ENCODE measurements around the gene MEGF10. TPM values are rescaled to one million over a fixed set of nuclear protein-coding genes. Genes with fewer than 3 reads are reported as not detected.

MEGF10 gene
- polyA plus RNA-seq, 3 donors, result not detected

GRCh38 chr5:127373858-127374491, 83.4 kb downstream of the MEGF10 start:
- Mint-ChIP-seq H3K27me3 (ENCODE audit: low read depth in 3 of 3) (peaks cover 0 to 2% (median 0%) of the 10 kb centered on the region in 3 donors), H3K27ac (no peak overlapping the region), H3K4me3 (no peak overlapping the region), H3K9me3 (no peaks in the 10 kb centered on the region), H3K36me3 (no peaks in the 10 kb centered on the region), H3K4me1 (peaks cover 3% of the 10 kb centered on the region)
- WGBS (ENCODE audit: insufficient coverage), result 0% methylated on average over 2 of the region's 6 CpGs
- H2AFZ ChIP-seq (ENCODE audit: insufficient read depth, low read depth, low read length, poor library complexity, severe bottlenecking), result no peak overlapping the region
- H3K36me3 ChIP-seq (replicated peaks in 1 of 2; ENCODE audit: control insufficient read depth in 1 of 2, insufficient read depth in 2 of 2, low read length in 2 of 2), result no peaks in the 10 kb centered on the region
- no peaks in the 10 kb centered on the region for H3K9me3 ChIP-seq (replicated peaks in 1 of 2; ENCODE audit: control insufficient read depth in 1 of 2, insufficient read depth in 1 of 2, low read length in 2 of 2)
- no peaks in the 10 kb centered on the region for H3K27me3 ChIP-seq (ENCODE audit: control insufficient read depth in 2 of 2, insufficient read depth in 2 of 2, low read length in 2 of 2)
- H3K4me2 ChIP-seq (replicated peaks; ENCODE audit: extremely low read depth, low read length, poor library complexity, severe bottlenecking), result no peak overlapping the region
- H3K27ac ChIP-seq (ENCODE audit: low read depth in 1 of 2, low read length in 2 of 2), result no peak overlapping the region
- H3K4me3 ChIP-seq (replicated peaks in 1 of 3; ENCODE audit: low read depth in 2 of 3, low read length in 3 of 3), result no peak overlapping the region
- H3K4me1 ChIP-seq (ENCODE audit: control insufficient read depth in 1 of 2, insufficient read depth in 2 of 2, low read length in 2 of 2), result no peaks in the 10 kb centered on the region
- peak; percentile 52 for TF ChIP-seq CTCF (IDR thresholded peaks at IDR 0.05)
- no peak overlapping the region for H3K9ac ChIP-seq (ENCODE audit: insufficient read depth, low read length, poor library complexity, severe bottlenecking)
- H3K79me2 ChIP-seq (ENCODE audit: insufficient read depth, low read length), result no peaks in the 10 kb centered on the region
- intact Hi-C loops (cut with micrococcal nuclease), result no loop called here
- peak; percentile 1 to 12 (median 3) for DNase-seq
- H4K20me1 ChIP-seq (ENCODE audit: insufficient read depth, low read length), result no peaks in the 10 kb centered on the region

GRCh38 chr5:127375124-127375523, 84.5 kb downstream of the MEGF10 start:
- Histone ChIP-seq H3K9ac (ENCODE audit: insufficient read depth, low read length, poor library complexity, severe bottlenecking) (no peak overlapping the region), H3K27ac (ENCODE audit: low read depth in 1 of 2, low read length in 2 of 2) (no peak overlapping the region), H3K79me2 (ENCODE audit: insufficient read depth, low read length) (no peaks in the 10 kb centered on the region), H3K36me3 (replicated peaks in 1 of 2; ENCODE audit: control insufficient read depth in 1 of 2, insufficient read depth in 2 of 2, low read length in 2 of 2) (no peaks in the 10 kb centered on the region), H3K27me3 (ENCODE audit: control insufficient read depth in 2 of 2, insufficient read depth in 2 of 2, low read length in 2 of 2) (no peaks in the 10 kb centered on the region), H4K20me1 (ENCODE audit: insufficient read depth, low read length) (no peaks in the 10 kb centered on the region), H3K4me3 (replicated peaks in 1 of 3; ENCODE audit: low read depth in 2 of 3, low read length in 3 of 3) (no peak overlapping the region), H3K4me2 (replicated peaks; ENCODE audit: extremely low read depth, low read length, poor library complexity, severe bottlenecking) (no peak overlapping the region), H2AFZ (ENCODE audit: insufficient read depth, low read depth, low read length, poor library complexity, severe bottlenecking) (no peak overlapping the region), H3K9me3 (replicated peaks in 1 of 2; ENCODE audit: control insufficient read depth in 1 of 2, insufficient read depth in 1 of 2, low read length in 2 of 2) (no peaks in the 10 kb centered on the region), H3K4me1 (ENCODE audit: control insufficient read depth in 1 of 2, insufficient read depth in 2 of 2, low read length in 2 of 2) (no peaks in the 10 kb centered on the region)
- Mint-ChIP-seq H3K9me3 (no peaks in the 10 kb centered on the region), H3K4me3 (no peak overlapping the region), H3K27me3 (ENCODE audit: low read depth in 3 of 3) (peaks cover 0 to 2% (median 0%) of the 10 kb centered on the region in 3 donors), H3K36me3 (no peaks in the 10 kb centered on the region), H3K4me1 (peaks cover 3% of the 10 kb centered on the region), H3K27ac (no peak overlapping the region)
- no peak for DNase-seq
- no peak for TF ChIP-seq CTCF (IDR thresholded peaks at IDR 0.05)
- intact Hi-C loops (cut with micrococcal nuclease), result no loop called here
